ENCODE results near the gene PYGL.
A peak's percentile ranks its signal among the peaks of the same experiment; 100 is the strongest.

The PYGL gene

DNA sequence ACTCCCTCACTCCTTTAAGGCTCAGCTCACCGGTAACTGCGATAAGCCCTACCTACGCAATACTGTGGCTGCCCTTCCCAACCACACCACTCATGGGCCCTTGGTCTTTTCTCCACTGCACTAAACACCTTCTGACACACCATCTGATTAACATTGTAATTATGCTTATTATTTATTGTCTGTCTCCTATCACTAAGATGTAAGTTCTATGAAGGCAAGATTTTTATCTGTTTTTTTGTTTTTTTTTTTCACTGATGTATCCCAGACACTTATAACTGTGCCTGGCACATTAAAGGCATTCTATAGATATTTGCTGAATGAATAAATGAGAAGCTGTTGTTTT, 34.2 kb upstream of the PYGL start:
- Histone ChIP-seq H3K4me3 (no peak overlapping the region), H3K27ac (no peak overlapping the region)
- TF ChIP-seq, protein P1, sequence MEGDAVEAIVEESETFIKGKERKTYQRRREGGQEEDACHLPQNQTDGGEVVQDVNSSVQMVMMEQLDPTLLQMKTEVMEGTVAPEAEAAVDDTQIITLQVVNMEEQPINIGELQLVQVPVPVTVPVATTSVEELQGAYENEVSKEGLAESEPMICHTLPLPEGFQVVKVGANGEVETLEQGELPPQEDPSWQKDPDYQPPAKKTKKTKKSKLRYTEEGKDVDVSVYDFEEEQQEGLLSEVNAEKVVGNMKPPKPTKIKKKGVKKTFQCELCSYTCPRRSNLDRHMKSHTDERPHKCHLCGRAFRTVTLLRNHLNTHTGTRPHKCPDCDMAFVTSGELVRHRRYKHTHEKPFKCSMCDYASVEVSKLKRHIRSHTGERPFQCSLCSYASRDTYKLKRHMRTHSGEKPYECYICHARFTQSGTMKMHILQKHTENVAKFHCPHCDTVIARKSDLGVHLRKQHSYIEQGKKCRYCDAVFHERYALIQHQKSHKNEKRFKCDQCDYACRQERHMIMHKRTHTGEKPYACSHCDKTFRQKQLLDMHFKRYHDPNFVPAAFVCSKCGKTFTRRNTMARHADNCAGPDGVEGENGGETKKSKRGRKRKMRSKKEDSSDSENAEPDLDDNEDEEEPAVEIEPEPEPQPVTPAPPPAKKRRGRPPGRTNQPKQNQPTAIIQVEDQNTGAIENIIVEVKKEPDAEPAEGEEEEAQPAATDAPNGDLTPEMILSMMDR (IDR thresholded peaks at IDR 0.05) = no peak
- DNase-seq (ENCODE audit: low spot score) = no peak

DNA sequence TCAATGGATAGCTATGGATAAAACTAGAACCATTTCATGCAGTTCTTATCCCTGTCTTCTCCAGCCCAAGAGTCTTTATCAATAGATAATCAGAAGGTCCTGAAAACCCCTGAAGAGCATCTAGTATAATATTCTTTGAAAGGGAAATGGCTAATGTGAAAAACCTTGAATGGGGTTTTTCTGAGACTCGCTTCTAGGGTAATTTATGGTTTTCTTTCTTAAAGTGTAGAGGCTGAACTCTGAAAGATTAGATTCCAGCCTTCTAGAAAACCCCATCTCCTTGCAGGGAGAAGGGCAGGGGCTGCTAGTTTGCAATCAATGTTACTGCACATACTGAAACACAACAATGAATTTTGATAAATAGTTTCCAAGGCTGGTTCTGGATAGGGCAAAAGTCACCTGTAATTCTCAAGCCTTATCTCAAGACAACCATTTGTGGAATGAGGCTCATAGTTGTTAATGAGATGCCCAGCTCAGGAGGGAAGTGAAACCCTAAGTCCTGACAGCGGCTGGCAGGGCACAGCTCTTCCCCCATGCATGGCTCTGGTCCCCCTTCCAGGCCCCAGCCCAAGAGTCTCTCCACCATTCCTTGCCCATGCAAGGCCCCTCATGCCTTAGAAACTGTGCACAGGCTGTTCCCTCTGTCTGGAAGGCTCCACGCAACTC, 33.7 kb upstream of the PYGL start:
- TF ChIP-seq, protein P1 (IDR thresholded peaks at IDR 0.05) = no peak
- H3K27ac ChIP-seq = no peak overlapping the region
- no peak overlapping the region for H3K4me3 ChIP-seq
- DNase-seq (ENCODE audit: low spot score) = no peak

DNA sequence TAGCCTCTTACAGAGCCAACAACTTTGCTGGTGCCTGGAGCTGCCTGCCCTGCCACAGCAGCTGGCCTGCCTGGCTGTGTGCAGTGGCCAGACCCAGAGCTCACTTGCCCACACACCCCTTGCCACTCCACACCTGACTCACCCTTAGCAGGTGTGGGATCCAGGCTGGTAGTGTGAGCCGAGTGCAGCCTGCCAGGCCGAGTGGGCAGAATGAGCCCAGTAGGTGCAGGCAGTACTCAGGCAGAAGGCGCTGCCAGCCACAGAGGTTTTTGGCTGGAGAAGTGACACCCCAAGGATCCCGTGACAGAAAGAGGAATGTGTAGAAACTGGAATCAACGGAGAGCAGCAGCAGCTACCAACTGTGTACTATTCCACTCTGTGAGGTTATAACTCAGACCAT, 29.8 kb upstream of the PYGL start:
- no peak for DNase-seq (ENCODE audit: low spot score)
- no peak overlapping the region for H3K27ac ChIP-seq
- H3K4me3 ChIP-seq = no peak overlapping the region
- TF ChIP-seq, protein P1 (IDR thresholded peaks at IDR 0.05) = no peak

GRCh38 chr14:50972734-50973133, 28.5 kb upstream of the PYGL start:
- H3K27ac ChIP-seq = no peak overlapping the region
- TF ChIP-seq, protein P1 (IDR thresholded peaks at IDR 0.05) = no peak
- H3K4me3 ChIP-seq = no peak overlapping the region
- DNase-seq (ENCODE audit: low spot score) = no peak

- no peak overlapping the region for H3K27ac ChIP-seq
- TF ChIP-seq, protein P1 (IDR thresholded peaks at IDR 0.05) = no peak
- no peak for DNase-seq (ENCODE audit: low spot score)
- no peak overlapping the region for H3K4me3 ChIP-seq
Measured at GRCh38 chr14:50970886-50971781, 26.9 kb upstream of the PYGL start.

DNA sequence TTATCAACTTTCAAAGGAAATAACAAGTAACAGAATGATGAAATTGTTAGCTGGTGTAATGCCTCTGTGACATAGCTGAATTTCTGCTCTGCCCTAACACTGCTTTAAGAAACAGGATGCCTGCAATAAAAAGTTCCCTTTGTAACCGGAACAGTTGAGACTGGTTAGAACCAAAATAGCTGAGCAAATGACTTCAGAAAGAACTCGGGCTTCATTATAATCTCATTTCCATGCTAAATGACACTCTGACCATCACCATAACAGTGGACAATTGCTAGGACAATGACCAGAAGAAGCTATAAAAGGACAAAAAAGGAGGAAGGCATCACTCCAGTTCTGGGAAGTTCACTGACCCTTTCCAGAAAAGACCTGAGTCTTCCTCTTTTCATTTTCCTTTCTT, 23.5 kb upstream of the PYGL start:
- TF ChIP-seq, protein P1 (IDR thresholded peaks at IDR 0.05) = no peak
- no peak for DNase-seq (ENCODE audit: low spot score)
- Histone ChIP-seq H3K27ac (peak overlapping the region in 1 of 2 donors; percentile 48), H3K4me3 (no peak overlapping the region)

GRCh38 chr14:50967103-50967502, 22.8 kb upstream of the PYGL start:
- no peak overlapping the region for H3K27ac ChIP-seq
- TF ChIP-seq, protein P1 (IDR thresholded peaks at IDR 0.05) = no peak

More at GRCh38 chr14:50967103-50967502, 22.8 kb upstream of the PYGL start:
- no peak for DNase-seq (ENCODE audit: low spot score)
- H3K4me3 ChIP-seq = no peak overlapping the region
